GM19467 (cell line): Measurements from ENCODE around the gene TTLL1.

Experiments
- ATAC-seq: cut with Tn5 transposase; IDR thresholded peaks from one replicate; pipeline ENCODE4 v1.9.1; 2021; ENCODE audit warnings: mild to moderate bottlenecking, moderate library complexity; ENCODE audit not compliant: unreplicated experiment

TTLL1 gene

DNA sequence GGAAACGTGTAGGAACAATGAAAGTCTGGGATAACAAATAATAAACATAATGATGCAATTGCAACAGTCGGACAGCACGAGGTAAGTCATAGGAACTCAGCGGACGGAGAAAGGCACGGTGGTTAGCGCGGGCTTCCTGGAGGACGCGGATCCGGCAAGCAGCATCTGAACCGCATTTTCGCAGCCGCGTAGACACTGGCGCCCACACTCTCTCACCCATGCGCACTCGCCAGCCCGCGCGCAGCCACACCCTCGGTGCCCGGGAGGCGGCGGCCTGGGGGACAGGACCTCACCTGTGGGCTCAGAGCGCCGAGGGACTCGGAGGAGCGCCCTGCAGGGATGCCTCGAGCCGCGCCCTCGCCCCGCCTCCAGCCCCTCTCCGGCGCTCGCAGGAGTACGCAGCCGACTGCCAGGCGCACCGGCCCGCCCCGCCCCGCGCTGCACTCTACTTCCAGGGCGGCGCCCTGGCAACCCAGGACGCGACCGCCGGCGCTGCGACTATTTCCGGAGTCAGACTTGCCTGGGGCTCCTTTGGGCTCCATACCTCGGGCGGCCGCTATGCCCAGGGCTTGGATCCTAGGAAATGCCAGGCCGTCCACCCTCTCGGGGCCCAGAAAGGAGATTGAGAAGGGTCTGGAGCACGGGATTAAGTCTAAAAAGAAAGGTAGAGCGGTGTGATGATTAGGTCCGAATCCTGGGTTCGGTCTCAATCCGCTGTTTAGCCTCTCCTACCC is at the start of gene TTLL1:
Gene TTLL1 (minus strand): TSS at position 408 of the 734 bp plus-strand sequence. CDS start 13,805 bp downstream, outside the sequence.
- ATAC-seq: peak; percentile 57

DNA sequence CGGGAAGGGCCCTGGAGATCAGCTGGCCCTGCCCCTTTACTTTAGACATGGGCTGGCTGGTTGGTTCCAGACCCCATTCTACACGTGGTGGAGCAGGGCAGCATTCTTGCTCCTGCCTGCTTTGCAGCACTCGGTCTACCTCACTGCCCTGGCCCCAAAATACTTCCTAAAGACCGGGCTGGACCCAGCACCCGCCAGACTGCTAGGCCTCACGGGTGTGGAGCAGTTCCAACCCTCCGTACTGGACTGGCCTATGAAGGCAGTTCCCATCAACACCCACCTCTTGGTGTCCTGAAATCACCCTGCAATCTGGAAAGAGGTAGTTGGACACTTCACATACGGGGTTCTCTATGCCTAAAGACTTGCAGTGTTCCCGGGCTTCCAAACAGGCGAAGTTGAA is 47.6 kb upstream of the TTLL1 start:
- ATAC-seq: no peak

DNA sequence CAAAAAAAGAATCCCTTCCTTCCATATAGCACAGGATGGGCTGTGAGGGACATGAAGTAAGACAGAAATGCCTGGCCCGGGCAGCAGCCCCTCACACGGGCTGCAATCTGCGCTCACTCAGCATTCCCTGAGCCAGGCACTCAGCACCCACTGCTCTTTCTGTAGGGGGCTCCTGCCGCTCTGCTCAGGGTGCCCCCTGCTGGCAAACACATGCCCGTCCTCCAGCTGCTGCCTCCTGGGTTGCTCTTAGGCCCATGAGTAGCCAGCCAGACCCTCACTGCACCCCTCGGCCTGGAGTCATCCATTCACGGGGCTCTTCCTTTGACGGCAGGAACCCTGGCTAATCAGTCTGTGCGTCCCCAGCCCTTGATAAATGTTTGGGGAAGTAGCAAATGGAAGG is 47.1 kb upstream of the TTLL1 start:
- no peak for ATAC-seq

DNA sequence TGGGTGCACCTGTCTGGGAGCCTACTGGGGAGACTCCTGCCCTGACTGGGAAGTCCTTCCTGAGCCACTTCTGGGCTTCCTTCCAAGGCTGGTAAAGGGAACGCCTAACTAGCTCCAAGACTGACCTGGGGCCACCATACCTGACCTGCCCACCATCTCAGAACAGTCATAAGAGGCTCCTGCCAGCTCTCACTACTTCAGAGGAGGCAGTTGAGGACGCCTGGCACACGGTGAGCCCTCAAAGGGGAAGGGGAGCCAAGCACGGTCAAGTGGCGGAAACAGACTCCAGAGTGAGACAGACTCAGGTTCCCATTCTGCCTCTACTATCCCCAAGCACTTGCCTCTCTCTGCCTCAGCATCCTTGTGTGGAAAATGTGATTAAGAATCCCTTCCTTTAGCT is 46.4 kb upstream of the TTLL1 start:
- no peak for ATAC-seq

DNA sequence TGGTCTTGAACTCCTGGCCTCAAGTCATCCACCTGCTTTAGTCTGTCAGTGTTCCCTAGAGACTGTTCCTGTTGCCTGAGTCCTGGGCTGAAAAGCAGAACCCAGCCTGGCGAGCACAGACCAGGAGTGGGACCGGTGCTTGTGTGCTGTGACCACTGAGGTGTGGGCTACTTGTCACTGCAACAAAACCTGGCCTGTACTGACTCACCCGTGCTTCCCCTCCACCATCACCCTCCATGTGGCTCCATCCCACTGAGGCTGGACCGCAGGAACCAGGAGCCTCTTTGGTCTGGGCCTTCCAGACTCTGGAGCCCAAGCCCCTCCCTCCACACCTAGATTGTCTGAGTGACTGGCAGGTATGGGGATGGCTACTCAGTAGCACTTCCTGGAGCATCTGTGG is 45.4 kb upstream of the TTLL1 start:
- no peak for ATAC-seq

DNA sequence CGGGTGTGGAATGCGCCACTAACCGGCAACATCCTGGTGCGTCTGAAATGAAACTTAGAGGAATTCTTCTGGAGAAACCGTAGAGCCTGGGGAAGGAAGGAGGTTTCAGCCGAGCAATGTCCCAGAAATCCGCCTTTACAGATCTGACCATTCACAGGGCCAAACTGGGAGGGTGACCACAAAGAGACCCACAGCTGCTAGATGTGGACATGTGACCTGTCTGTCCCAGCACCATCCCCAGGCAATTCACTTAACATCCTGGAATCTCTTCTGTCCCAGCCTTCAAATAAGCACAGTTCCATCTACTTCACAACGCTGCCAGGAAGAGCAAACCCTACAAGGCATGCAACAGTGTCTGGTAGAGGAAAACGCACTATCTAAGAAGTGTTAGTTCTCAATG is 44.2 kb upstream of the TTLL1 start:
- ATAC-seq: no peak

DNA sequence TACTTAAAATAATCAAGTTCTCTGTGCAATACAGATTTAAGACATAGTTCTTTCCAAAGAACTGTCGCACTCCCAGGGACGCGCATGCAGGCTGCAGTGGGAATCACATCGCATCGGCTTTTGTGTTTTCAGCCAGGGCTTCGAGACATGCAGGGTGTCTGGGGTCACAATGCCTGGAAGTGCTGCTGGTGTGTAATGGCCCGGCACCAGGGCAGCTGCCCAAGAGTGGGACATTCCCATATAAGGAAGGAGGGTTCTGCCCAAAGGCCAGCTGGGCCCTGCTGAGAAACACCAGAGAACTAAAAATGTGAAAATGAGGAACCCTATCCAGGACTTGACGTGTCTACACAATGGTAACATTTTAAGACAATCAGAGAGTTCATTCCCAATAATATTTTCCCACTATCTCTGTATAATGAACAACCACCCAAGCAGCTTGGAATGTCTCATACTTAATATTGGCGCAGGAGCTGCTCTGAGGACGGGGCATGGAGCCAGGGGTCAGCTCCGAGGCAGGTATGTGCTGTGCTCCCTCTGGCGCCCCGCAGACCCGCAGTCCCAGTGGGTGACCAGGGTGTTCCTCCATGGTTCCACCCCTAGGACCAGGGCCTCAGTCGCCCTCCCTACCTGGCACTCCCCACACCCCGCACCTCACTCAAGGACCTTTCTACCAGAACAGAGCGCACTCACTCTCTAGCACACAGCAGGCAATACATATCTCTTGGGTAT is 42.7 kb upstream of the TTLL1 start:
- ATAC-seq: no peak

DNA sequence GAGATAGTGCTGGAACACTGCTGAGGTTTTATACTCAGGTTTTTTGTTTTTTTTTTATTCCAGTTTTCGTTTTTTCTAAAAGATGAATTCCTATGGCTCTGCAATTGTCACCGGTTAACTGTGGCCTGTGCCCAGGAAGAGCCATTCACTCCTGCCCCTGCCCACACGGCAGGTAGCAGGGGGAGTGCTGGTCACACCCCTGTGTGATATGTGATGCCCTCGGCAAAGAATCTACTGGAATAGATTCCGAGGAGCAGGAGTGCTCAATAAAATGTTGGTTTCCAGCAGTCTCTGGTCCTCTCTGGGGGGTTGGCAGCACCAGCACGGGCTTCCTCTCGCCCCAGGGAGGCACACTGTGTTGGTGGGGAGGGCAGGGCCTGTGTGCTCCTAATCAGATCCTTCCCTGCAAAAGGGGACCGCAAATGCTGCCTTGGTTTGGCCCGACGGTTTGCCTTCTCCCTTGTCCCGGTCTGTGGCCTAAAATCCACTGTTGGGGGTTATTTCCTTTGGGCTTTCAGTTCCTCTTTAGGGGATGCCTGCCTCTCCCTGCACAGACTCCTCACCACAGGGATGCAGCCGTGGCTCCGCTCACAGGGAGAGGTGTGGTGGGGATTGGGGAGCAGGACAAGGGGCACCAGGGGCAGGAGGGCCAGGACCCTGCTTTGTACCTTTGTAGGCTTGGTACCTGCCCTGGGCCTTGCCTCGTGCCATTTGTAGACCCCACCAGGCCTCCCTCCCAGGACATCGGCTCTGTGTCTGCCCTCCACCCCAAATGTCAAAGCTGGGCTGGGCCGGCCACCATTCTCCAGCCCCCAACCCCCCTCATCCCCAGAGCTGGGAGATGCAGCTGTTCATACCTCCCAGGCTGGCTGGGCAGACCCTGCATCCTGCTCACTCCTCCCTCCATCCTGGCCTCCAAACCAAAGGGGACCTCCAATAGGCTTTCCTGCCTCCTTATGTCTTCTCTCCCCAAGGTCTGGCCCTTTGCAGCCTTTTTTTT is 40.5 kb upstream of the TTLL1 start:
- no peak for ATAC-seq

DNA sequence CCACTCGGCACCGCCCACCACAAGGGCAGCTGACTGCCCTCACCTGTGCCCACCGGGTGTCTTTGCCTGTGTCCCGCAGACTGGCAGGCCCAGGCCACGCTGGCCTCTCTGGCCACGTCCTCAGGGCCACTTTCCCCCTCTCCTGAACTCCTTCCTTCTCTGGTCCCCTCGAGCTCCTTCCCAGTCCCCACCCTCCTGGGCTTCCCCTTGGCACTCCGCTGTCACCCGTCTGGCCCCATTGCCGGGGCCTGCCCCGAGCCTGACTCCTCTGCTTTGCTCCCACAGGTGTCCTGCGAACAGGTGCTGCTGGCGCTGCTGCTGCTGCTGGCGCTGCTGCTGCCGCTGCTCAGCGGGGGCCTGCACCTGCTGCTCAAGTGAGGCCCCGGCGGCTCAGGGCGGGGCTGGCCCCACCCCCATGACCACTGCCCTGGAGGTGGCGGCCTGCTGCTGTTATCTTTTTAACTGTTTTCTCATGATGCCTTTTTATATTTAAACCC is 39.8 kb upstream of the TTLL1 start:
- ATAC-seq: no peak

DNA sequence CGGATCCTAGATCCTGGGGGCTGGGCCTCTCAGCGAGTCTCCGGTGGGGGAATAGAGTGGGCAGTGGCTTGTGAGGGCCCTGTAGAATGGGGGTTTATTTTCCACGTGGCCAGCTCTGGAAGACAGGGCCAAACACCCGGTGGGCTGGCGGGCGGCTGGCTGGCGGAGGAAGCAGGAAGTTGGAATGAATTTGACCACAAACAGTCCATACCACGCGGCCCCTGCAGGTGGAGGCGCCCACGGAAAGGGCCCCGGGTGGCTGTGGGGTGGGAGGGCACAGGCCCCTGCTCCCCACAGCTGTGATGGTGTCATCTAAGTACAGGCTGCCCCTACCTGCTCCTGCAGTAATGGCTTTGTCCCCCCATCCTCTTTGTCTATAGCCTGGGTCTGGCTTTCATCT is 38.9 kb upstream of the TTLL1 start:
- no peak for ATAC-seq

DNA sequence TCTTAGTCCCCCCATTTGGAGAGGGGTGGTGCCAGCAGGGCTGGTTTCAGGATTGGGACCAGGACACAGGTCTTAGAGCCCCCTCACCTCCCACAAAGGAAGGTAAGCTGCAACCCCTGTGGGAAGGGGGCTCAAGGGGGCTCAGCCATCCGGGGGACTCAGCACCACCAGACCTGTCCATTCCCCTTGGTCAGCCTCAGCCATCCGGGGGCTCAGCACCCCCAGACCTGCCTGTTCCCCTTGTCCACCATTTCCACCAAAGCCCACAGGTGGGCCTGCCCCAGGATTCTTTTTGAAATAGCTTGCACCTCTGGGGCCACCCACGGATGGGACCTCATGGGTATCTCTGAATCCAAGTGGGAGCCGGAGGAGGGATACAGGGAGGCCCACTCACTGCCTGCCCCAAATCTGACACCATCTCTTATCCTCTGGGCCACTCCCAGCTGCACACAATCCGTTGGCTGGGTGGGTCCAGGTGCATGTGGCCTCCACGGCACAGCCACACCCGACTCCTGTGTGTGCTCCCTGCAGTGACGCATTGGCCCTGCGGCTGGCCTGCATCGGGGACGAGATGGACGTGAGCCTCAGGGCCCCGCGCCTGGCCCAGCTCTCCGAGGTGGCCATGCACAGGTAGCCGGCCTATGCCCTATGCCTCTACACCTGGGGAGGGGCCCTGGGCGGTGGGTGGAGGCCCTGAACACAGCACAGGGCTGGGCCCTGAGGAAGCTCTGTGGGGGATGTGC is 38.1 kb upstream of the TTLL1 start:
- no peak for ATAC-seq

DNA sequence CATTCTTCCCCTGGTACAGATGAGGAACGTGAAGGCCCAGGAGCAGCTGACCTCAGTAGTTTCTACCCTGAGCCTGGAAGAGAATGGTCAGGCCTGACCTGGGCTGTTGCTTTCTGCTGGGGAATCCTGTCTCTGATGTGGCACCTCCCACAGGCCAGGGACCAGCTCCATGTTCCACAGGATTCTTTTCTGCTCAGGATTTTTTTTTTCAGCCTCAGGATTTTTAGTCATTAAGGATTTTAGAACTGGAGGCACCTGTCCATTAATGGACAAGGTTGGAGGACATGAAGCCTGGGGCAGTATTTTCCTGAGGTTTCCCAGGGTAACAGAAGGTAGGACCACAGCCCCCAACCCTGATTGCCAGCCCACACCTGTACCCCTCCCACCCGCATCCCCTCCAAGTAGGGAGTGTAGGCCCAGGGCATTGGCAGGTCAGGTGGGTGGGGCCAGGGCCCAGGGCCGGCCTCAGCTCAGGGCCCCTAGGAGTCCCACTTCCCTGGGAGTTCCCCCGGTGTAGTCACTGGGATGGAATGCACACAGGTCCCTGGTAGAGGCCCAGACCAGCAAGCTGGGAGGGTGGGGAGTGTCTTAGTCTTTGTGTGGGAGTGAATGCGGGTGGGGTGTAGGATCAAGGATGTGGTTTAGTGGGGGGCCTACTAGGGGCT is 37.4 kb upstream of the TTLL1 start:
- no peak for ATAC-seq

DNA sequence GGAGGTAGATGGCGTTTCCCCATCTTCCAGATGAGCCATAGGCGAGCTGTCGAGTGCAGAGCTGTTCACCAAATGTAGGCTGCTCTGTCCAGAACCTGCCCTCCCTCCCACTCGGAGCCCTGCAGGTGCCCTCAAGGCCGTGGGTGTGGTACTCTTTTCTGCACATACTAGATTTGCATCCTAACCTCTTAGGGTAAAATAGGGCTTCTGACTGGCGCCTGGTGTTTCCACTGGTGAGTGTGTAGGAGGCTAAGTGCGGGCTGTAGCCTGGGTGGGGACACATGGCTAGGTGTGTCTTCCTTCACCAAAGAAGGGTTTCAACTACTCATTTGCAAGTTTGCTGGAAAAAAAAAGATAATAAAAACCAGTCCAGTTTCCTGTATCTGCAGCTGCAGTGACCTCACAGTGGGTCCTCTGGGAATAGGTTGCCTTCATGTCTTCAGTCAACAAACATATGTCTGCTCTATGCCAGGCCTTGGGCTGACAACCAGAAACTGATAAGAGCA is 29.8 kb upstream of the TTLL1 start:
- peak; percentile 58 for ATAC-seq

DNA sequence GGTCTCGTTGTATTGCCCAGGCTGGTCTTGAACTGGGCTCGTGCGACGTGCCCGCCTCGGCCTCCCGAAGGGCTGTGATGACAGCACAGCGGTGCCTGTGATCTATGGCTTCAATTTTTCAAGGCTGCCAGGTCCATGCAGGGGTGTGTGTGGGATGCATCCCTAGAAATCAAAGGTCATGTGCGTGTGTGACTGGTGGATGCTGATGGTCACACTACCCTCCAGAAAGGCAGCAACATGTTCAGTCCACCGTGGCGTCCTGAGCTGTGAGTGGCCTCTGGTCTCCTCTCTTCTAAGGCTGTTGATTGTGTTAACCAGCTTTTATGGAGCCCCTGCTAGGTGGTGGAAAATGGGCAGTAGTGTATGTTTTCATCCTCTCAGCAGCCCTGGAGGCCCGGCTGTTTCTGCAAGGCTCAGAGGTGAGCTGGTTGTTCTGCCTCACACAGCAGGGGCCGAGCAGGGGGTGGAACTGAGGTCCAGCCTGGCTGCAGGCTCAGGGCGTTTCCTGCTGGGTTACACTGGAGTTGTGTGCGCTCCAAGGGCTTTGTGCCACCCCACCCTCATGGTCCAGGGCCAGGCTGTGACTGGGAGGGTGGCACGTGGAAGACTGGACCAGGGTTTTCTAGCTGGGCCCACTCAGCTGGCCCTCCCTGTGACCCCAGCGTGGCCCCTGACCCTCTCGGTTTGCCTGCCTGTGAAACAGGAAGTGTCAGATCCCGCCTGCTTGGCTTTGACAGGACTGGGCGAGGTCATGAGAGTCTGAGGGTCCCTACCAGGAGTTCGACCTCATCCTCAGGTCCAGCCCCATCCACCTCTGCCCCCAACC is 29.0 kb upstream of the TTLL1 start:
- ATAC-seq: no peak

DNA sequence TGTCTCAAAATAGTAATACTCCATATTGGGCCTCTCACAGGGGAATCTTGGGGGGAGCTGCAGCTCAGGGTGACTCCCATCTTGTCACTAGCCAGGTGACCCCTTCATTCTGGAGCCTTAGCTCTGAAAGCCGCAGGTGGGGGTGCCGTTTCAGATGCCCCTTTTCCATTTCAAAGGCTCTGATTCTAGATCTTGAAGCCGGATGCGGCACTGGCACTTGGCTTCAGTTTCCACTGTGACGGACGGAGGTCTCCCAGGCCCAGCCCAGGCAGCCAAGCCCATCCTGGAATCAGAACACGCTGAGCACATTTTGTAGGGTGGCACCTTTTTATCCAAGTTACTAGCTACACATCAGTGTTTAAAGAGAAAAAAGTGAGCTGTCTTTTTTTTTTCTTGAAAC is 27.7 kb upstream of the TTLL1 start:
- no peak for ATAC-seq

DNA sequence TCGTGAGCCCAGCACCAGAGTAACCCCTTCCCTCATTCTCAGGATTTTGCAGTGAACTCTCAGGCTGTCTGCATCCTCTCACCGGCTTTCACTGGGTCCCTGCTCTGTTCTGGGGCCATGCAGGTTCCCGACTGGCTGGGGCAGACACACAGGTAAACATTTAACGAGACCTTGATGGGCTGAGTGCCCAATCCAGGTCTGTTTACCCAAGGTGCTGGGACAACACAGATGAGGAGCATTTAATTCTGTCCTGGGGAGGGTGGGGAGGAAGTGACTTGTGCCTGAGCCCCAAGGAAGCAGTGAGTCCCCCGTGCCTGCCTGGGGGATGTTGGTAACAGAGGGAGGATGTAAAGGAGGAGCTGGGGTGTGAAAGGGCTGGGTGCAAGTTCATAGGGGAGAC is 25.8 kb upstream of the TTLL1 start:
- ATAC-seq: no peak

DNA sequence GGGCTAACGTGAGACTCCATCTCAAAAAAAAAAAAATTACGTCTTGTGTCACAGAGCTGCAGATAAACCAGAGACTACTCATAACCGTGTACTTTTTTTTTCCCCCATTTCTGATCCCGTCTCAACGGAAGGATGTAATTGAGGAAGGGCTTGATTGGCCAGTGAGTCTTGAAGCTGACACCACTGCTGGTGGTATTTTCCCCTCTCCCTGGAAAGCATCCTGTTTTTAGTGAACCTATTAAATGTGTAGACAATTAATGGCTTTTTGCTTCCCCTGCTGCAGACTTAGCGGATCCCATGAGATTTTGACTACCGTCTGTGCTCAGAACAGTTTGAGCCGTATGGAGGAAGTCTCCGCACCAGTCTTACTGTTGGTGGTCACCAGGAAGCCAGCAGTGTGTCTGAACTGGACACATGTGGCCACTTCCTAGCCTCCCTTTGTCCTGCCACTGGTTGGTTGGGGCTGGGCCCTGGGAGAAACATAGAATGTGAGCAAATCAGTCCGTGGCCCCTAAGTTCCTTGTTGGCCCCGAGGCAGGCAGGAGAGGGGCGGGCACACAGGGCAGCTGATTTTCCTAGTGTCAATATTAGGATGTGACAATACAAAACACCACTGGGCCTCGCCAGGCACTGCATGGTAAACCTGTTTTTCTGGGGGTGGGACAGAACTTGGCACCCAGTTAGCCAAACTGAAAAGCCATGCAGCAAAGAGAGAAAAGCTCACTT is 24.5 kb upstream of the TTLL1 start:
- ATAC-seq: no peak

DNA sequence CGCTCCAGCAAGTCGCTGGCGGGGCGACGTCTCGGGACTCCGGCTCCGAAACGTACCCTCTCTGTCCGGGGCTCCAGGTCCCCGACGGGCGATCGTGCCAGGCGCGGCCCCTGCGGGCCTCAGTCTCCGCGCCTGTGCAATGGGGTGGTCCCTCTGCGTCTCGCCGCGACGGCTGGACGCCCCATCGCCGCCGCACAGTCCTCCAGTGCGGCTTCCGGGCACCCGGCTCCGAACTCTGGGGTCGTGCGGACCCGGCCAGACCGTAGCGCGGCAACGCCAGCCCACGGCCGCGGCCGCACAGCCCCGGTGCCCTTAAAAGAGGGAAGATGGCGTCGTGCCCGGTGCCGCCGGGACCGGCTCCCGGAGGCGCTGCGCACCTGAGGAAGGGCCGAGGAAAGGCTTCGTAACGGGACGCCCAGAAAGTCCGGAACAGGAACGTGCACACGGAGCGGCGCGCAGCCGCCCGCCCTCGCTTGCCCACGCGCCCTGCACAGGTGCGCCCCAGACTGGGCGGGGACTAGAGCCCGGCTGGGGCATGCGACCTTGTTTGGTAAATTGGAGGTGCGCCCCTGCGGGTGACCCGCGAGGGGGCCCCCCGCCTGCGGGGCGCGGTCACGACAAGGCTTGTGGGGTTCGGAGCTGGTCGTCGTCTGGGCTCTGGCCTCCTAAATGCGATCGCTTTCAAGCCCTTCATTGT is 21.9 kb upstream of the TTLL1 start:
- no peak for ATAC-seq
